ENCODE results near the gene SIRT2. TPM values are rescaled to one million over a fixed set of nuclear protein-coding genes. Genes with fewer than 3 reads are reported as not detected.

The SIRT2 gene
- total RNA-seq, 1 donor from 2014 or later = 45.2 TPM

DNA sequence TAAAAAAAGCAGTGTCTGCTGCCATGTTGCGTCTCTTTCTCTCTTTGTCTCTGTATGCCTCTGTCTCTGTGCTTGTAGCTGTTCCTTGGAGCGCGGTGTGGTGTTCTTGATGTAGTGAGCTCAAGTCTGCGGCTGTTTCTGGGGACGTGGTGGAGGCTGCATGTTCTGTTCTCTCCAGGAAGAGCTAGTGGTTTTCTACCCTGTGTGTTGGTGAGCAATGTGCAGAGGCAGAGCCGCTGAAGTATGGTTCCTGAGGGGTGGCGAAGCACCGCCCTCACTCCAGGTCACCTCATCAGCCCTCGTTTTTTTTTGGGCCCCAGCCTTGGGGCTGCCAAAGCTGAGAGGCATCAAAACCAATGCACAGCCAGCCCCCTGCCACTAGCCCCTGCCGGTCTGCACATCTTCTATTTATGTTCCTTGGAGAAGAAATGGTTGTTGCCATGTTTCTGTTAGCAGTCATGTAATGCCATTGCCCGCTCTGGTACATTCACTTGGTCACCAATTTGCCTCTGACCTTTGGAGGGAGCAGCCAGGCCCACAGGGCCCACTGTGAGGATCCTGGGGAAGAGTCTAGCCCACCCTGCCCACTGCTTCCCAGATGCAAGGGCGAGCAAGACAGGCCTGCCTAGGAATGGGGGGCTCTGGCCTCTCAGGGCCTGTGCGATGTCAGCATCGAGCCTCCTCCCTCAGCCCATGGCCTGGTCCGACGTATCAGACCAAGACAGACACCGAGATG lies 56.8 kb downstream of the SIRT2 start:
- Mint-ChIP-seq H3K4me1 (peaks cover 30% of the 10 kb centered on the region), H3K27ac (peak overlapping the region; percentile 45), H3K9me3 (no peaks in the 10 kb centered on the region), H3K27me3 (ENCODE audit: low read depth) (no peaks in the 10 kb centered on the region), H3K36me3 (peaks cover 55% of the 10 kb centered on the region), H3K4me3 (no peak overlapping the region)
- TF ChIP-seq, protein P1, sequence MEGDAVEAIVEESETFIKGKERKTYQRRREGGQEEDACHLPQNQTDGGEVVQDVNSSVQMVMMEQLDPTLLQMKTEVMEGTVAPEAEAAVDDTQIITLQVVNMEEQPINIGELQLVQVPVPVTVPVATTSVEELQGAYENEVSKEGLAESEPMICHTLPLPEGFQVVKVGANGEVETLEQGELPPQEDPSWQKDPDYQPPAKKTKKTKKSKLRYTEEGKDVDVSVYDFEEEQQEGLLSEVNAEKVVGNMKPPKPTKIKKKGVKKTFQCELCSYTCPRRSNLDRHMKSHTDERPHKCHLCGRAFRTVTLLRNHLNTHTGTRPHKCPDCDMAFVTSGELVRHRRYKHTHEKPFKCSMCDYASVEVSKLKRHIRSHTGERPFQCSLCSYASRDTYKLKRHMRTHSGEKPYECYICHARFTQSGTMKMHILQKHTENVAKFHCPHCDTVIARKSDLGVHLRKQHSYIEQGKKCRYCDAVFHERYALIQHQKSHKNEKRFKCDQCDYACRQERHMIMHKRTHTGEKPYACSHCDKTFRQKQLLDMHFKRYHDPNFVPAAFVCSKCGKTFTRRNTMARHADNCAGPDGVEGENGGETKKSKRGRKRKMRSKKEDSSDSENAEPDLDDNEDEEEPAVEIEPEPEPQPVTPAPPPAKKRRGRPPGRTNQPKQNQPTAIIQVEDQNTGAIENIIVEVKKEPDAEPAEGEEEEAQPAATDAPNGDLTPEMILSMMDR (IDR thresholded peaks at IDR 0.05; ENCODE audit: unreplicated experiment) = no peak
- DNase-seq (ENCODE audit: low spot score in 2 of 2, unreplicated experiment in 2 of 2) = no peak

DNA sequence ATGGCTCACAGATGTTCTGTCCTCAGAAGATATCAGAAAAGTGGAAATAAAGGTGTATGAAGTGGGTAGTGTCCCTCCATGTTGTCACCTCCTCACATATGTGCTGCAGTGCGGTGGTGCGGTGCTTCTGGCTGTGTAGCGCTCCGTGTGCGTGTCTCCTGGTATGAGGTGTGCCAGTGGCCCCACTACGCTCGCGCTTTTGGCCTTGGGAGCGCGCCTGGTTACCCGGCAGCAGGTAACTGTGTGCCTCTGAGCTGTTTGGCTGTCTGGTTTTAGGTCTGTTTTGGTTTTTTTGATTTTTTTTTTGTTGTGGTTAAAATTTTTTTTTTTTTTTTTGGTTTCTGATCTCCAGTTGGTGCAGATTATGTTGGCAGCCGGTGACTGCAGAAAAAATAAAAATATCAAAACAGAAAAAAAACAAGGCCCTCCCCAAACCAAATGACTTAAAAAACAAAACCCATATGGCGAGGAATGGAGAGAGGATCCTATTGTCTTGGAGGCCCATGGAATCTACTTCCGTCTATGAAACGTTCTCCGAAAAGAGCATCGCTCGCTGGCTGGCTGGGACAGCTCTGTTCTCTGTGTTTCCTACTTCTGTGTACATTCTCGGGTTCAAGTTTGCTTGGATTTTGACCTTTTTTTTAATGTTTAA lies 57.5 kb downstream of the SIRT2 start:
- Mint-ChIP-seq H3K4me1 (peaks cover 30% of the 10 kb centered on the region), H3K36me3 (peaks cover 58% of the 10 kb centered on the region), H3K27me3 (ENCODE audit: low read depth) (no peaks in the 10 kb centered on the region), H3K4me3 (no peak overlapping the region), H3K9me3 (no peaks in the 10 kb centered on the region), H3K27ac (peak overlapping the region; percentile 56)
- TF ChIP-seq, protein P1 (IDR thresholded peaks at IDR 0.05; ENCODE audit: unreplicated experiment) = no peak
- no peak for DNase-seq (ENCODE audit: low spot score in 2 of 2, unreplicated experiment in 2 of 2)

DNA sequence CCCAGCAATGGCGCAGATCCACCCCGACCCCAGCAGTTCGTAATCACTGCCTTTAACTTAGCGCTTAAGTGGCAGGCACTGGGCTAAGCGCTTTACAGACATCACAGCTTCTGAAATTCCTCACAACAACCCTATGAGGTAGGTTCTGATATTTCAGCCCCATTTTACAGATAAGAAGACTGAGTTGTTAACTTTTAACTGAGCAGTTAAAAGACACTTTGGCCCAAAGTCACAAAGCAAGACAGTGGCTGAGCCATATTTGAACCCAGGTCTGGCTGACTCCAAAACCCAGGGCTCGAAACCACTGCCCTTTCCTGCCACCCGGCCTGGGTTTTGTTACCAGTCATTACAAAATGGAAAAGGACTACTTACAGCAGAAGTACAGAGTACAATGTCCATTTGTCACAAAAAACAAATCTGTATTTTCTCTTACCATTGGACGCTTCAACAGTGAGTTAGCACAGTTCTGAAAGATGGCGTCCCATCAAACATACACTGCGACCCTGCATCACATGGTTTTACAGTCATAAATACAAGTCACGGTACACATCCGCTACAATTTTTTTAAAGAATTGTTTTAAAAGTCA lies 58.1 kb downstream of the SIRT2 start:
- TF ChIP-seq, protein P1 (IDR thresholded peaks at IDR 0.05; ENCODE audit: unreplicated experiment) = no peak
- Mint-ChIP-seq H3K27me3 (ENCODE audit: low read depth) (no peaks in the 10 kb centered on the region), H3K9me3 (no peaks in the 10 kb centered on the region), H3K27ac (no peak overlapping the region), H3K36me3 (peaks cover 60% of the 10 kb centered on the region), H3K4me3 (no peak overlapping the region), H3K4me1 (peaks cover 30% of the 10 kb centered on the region)
- DNase-seq (ENCODE audit: low spot score in 2 of 2, unreplicated experiment in 2 of 2) = no peak

DNA sequence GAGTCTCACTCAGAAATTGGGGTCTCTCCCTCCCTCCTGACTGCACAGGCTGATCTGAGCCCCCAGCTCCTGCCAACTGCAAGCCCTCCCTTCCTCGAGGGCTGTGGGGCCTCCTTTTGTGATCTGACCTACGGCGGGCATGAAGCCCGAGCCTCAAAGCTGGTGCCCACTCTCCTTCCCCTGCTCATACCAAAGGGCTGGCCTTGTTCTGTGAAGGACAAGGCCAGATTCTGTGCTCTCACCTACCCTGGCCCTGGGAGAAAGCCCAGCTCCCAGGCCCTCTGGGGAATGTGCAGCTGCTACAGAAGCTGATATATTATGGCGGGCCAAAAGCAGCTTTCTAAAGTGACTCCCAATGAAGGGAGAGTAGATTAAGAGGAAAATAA lies 58.8 kb downstream of the SIRT2 start:
- peaks cover 54% of the 10 kb centered on the region for H3K36me3 Mint-ChIP-seq
- TF ChIP-seq, protein P1 (IDR thresholded peaks at IDR 0.05; ENCODE audit: unreplicated experiment) = no peak
- H3K4me3 Mint-ChIP-seq = no peak overlapping the region
- H3K27ac Mint-ChIP-seq = peak overlapping the region; percentile 71
- H3K4me1 Mint-ChIP-seq = peaks cover 30% of the 10 kb centered on the region
- no peaks in the 10 kb centered on the region for H3K27me3 Mint-ChIP-seq (ENCODE audit: low read depth)
- H3K9me3 Mint-ChIP-seq = no peaks in the 10 kb centered on the region
- no peak for DNase-seq (ENCODE audit: low spot score in 2 of 2, unreplicated experiment in 2 of 2)

DNA sequence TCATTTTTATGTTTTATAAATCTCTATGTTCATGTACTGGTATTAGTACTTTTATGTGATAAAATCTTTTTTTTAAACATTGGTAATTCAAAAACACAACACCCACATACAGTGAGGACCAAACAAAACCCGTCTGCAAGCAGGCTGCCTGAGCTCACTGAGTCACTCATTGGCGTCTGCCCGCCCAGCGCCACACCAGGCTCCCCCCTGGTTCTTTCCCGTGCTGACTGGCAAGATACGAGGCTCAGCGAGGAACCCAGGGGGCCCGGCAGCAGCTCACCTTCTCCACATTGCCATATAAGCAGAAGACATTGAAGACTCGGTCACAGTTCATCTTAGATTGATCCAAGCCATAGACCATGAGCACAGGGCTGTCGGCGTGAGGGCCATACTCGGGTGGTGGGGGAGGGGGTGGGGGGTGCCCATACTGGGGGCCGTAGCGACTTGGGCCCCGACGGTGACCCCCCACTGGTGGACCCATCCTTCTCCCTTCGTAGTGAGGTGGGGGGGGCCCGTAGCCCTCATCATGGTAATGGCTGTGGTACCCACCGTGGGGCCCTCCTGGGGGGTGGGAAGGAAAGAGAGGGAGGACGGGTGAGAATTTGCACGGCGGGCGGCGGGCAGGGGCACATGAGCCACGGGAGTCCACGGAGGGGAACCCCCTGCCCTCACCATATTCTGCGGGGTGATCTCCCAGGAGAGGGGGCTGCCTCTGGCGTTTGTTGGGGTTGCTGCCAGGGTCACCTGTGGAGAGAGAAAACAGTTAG lies 59.4 kb downstream of the SIRT2 start:
- DNase-seq (ENCODE audit: low spot score in 2 of 2, unreplicated experiment in 2 of 2) = no peak
- Mint-ChIP-seq H3K9me3 (no peaks in the 10 kb centered on the region), H3K27me3 (ENCODE audit: low read depth) (no peaks in the 10 kb centered on the region), H3K4me3 (no peak overlapping the region), H3K27ac (peak overlapping the region; percentile 64), H3K36me3 (peaks cover 50% of the 10 kb centered on the region), H3K4me1 (peaks cover 30% of the 10 kb centered on the region)
- TF ChIP-seq, protein P1 (IDR thresholded peaks at IDR 0.05; ENCODE audit: unreplicated experiment) = no peak
